Measurements from ENCODE around the gene TMEM138.

The TMEM138 gene

GRCh38 chr11:61404103-61404502 lies 41.9 kb downstream of the TMEM138 start:
- no peak for DNase-seq (ENCODE audit: low spot score)
- in situ Hi-C loops (cut with MboI; ENCODE audit: low pct_unique_long_range_greater_than_20kb, low sequenced_read_pairs, unreplicated experiment) = no loop called here
- TF ChIP-seq CTCF (IDR thresholded peaks at IDR 0.05; ENCODE audit: extremely low read depth, insufficient read depth, missing control alignments) = no peak

- in situ Hi-C loops (cut with MboI; ENCODE audit: low pct_unique_long_range_greater_than_20kb, low sequenced_read_pairs, unreplicated experiment) = no loop called here
- no peak for TF ChIP-seq CTCF (IDR thresholded peaks at IDR 0.05; ENCODE audit: extremely low read depth, insufficient read depth, missing control alignments)
- no peak for DNase-seq (ENCODE audit: low spot score)
Observed at GRCh38 chr11:61404641-61405040, 42.5 kb downstream of the TMEM138 start.

GRCh38 chr11:61406067-61406466 lies 43.9 kb downstream of the TMEM138 start:
- no peak for TF ChIP-seq CTCF (IDR thresholded peaks at IDR 0.05; ENCODE audit: extremely low read depth, insufficient read depth, missing control alignments)
- DNase-seq (ENCODE audit: low spot score) = no peak
- in situ Hi-C loops (cut with MboI; ENCODE audit: low pct_unique_long_range_greater_than_20kb, low sequenced_read_pairs, unreplicated experiment) = no loop called here

- DNase-seq (ENCODE audit: low spot score) = no peak
- in situ Hi-C loops (cut with MboI; ENCODE audit: low pct_unique_long_range_greater_than_20kb, low sequenced_read_pairs, unreplicated experiment) = no loop called here
- TF ChIP-seq CTCF (IDR thresholded peaks at IDR 0.05; ENCODE audit: extremely low read depth, insufficient read depth, missing control alignments) = no peak
Observed at GRCh38 chr11:61406991-61407728, 45.0 kb downstream of the TMEM138 start.

- TF ChIP-seq CTCF (IDR thresholded peaks at IDR 0.05; ENCODE audit: extremely low read depth, insufficient read depth, missing control alignments) = no peak
- in situ Hi-C loops (cut with MboI; ENCODE audit: low pct_unique_long_range_greater_than_20kb, low sequenced_read_pairs, unreplicated experiment) = no loop called here
- no peak for DNase-seq (ENCODE audit: low spot score)
Observed at GRCh38 chr11:61411589-61411988, 49.4 kb downstream of the TMEM138 start.

GRCh38 chr11:61413496-61413895 lies 51.3 kb downstream of the TMEM138 start:
- no peak for DNase-seq (ENCODE audit: low spot score)
- no peak for TF ChIP-seq CTCF (IDR thresholded peaks at IDR 0.05; ENCODE audit: extremely low read depth, insufficient read depth, missing control alignments)
- in situ Hi-C loops (cut with MboI; ENCODE audit: low pct_unique_long_range_greater_than_20kb, low sequenced_read_pairs, unreplicated experiment) = no loop called here
